Femur (tissue), 1 donor: Measurements from ENCODE around the gene CAMTA1.

Source experiments
- DNase-seq: peaks from one replicate; pipeline ENCODE4 v3.0.0-alpha.2; 2017

Gene CAMTA1, protein sequence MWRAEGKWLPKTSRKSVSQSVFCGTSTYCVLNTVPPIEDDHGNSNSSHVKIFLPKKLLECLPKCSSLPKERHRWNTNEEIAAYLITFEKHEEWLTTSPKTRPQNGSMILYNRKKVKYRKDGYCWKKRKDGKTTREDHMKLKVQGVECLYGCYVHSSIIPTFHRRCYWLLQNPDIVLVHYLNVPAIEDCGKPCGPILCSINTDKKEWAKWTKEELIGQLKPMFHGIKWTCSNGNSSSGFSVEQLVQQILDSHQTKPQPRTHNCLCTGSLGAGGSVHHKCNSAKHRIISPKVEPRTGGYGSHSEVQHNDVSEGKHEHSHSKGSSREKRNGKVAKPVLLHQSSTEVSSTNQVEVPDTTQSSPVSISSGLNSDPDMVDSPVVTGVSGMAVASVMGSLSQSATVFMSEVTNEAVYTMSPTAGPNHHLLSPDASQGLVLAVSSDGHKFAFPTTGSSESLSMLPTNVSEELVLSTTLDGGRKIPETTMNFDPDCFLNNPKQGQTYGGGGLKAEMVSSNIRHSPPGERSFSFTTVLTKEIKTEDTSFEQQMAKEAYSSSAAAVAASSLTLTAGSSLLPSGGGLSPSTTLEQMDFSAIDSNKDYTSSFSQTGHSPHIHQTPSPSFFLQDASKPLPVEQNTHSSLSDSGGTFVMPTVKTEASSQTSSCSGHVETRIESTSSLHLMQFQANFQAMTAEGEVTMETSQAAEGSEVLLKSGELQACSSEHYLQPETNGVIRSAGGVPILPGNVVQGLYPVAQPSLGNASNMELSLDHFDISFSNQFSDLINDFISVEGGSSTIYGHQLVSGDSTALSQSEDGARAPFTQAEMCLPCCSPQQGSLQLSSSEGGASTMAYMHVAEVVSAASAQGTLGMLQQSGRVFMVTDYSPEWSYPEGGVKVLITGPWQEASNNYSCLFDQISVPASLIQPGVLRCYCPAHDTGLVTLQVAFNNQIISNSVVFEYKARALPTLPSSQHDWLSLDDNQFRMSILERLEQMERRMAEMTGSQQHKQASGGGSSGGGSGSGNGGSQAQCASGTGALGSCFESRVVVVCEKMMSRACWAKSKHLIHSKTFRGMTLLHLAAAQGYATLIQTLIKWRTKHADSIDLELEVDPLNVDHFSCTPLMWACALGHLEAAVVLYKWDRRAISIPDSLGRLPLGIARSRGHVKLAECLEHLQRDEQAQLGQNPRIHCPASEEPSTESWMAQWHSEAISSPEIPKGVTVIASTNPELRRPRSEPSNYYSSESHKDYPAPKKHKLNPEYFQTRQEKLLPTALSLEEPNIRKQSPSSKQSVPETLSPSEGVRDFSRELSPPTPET (N-terminal part only)

DNA sequence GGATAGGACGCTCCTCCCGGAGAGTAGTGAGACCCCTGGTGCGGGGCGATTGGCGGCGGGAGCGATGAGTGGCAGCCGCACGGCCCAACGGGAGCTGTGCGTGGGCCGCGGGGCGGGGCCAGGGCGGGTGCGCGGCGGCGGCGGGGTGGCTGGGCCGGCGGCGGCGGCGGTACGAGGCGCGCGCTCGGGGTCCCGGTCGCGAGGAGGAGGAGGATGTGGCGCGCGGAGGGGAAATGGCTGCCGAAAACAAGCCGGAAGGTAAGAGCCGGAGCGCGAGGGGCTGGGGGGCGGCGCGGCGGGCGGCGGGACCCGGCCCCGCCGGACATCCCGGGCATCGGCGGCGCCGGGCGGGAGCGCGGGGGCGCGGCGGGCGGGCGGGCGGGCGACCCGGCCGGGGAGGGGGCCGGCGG lies at the start of gene CAMTA1:
TSS of gene CAMTA1 (plus strand) at position 137 of the 410 bp plus-strand sequence. CDS start at position 214, 77 bp downstream.
- no peak for DNase-seq

DNA sequence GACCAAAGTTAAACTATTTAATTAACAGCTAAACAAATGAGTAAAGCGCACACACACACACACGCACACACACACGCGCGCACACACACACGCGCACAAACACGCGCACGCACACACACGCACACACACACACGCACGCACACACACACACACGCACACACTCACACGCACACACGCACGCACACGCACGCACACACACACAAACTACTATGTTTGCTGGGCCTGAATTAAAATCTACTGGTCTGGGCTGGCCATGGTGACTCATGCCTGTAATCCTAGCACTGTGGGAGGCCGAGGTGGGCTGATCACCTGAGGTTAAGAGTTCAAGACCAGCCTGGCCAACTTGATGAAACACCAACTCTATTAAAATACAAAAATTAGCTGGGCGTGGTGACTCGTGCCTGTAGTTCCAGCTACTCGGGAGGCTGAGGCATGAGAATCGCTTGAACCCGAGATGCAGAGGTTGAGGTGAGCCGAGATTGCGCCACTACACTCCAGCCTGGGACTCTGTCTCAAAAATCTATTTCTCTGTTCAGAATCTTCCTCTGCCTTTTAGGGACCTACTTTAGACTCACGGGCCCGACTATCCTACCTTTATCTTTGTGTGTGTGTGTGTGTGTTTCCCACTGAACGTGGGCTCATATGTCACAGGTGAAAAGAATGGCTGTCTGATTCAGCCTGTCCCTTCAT lies 46.1 kb upstream of the CAMTA1 start:
- no peak for DNase-seq

DNA sequence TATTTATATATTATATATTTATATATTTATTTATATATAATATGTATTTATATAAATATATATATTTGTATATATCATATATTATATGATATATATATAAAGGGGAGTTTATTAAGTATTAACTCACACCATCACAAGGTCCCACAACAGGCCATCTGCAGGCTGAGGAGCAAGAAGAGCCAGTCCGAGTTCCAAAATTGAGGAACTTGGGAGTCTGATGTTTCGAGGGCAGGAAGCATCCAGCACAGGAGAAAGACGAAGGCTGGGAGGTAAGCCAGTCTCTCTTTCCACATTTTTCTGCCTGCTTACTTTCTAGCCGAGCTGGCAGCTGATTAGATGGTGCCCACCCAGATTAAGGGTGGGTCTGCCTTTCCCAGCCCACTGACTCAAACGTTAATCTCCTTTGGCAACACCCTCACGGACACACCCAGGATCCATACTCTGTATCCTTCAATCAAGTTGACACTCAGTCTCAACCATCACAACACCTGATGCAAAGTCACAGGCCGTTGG lies 42.5 kb upstream of the CAMTA1 start:
- peak; percentile 25 for DNase-seq

DNA sequence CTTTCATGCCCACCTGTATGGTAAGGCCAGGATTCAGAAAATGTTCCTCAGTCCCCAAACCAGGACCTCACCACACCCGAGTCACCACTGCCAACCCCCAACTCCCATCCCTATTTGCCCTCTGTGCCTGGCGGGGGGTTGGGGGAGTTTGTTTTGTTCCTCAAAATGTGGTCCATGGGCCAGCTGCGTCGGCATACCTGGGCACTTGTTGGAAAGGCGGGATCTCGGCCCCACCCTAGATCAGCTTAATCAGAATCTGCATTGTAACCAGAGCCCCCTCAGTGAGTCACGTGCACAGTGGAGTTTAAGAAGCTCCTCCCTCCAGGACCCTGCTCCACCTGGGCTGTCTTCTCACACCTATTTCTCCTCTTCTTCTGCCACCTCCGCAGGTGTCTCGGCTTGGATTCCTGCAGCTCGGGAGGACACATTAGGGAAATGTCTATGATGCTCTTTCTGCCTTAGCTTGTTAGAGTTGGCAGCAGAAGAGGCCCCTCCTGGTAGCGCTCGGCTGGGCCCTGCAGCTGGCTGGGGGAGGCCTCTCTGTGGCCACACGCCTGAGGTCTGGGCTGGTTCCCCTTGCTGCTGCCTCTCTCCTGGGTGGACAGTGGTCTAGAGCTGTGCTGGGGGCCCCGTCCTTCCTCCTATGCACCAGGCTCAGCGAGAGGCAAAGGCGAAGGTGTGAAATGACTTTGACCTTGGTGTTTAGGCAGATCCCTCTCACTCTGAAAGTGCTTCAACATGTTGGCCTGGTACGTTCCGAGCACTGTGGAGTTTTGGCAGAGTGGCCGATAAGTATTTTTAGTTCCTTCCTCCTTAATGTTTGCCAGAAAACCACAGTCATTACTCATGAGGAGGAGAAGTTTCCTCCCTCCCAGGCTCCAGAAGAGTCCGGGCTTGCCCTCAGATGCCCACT lies 41.8 kb upstream of the CAMTA1 start:
- peak; percentile 79 for DNase-seq

DNA sequence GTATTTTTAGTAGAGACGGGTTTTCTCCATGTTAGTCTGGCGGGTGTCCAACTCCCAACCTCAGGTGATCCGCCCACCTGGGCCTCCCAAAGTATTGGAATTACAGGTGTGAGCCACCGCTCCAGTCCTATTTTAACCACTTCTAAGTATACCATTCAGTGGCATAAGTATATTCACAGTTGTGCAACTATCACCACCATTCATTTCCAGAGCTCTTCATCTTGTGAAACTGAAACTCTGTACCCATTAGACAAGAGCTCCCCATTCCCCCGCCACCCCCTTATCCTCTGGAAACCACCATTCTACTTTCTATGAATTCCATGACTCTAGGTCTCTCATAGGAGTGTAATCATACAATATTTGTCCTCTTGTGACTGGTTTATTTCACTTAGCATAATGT lies 40.2 kb upstream of the CAMTA1 start:
- DNase-seq, result no peak

DNA sequence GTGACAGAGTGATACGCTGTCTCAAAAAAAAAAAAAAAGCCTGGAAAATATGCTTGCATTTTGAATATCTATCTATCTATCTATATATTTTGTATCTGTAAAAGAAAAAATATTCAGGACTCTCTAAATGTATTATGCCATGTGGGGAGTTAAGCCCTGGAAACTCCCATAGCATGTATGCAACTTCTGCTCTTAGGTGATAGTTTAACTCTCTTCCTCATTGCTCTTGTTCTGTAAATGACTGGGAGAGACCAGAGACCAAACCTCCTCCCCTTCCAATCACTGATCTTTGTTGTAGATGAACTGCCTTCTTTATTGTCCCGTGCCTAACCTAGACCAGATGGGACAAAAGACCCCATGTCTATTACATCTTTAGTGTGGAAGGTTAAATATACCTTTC lies 37.6 kb upstream of the CAMTA1 start:
- DNase-seq, result no peak

DNA sequence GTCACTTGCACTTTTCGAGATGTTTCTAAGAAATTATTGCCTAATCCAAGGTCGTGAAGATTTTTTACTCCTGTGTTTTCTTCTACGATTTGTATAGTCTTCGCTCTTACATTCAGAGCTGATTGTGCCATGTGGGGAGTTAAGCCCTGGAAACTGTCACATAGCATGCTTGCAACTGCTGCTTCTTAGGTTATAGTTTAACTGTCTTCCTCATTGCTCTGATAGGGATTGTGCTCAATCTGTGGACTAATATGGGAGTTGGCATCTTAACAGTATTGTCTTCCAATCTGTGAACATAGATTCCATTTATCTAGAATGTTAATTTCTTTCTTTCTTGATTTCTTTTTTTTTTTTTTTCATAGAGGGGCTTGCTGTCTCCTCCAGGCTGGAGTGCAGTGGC lies 34.8 kb upstream of the CAMTA1 start:
- DNase-seq, result no peak

DNA sequence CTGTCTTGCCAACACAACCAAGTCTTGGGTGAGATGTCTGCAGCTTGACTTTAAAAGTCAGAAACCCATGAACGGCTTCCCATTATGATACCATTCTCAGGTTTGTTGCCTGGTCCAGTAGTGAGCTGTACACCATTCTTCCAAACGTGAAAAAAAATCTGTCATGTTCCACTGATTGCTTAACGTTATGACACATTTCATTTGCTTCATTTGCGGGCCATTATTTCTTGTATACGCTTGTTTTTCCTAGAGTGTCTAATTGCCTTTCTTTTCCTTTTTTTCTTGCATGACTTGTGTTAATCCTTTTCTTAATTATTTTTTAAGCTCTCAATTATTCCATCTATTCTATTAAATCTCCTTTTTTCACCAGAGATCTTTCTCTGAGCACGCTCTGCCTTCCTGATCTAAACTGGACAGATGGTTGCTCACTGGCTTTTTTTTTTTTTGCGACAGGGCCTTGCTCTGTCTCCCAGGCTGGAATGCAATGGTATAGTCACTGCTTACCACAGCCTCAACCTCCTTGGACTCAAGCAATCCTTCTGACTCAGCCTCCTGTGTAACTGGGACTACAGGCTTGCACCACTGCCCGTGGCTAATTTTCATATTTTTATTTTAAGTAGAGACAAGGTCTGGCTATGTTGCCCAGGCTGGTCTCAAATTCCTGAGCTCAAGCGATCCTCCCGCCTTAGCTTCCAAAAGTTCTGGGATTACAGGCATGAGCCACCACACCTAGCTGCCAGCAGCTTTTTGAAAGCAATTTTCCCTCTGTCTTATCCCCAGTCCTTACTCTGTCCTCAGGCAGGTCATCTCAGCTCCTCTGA lies 31.7 kb upstream of the CAMTA1 start:
- no peak for DNase-seq

DNA sequence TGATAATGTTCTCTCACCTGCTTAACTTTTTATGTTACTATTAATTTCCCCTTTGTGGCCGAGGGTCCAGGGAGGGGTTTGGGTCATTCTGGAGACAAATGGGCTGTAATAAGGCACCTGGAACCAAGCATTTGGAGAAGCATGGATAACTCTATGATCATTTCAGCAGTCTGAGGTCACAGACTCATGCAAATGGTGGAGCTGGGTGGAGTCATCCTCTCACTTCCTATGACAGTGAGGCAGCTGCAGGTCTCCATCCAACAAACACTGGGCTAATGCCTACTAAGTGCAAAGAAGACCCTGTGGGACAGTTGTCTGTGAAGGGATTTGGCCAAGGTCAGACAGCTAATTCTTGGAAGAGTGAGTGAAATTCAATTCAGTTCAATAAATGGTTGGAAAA lies 28.8 kb upstream of the CAMTA1 start:
- no peak for DNase-seq

DNA sequence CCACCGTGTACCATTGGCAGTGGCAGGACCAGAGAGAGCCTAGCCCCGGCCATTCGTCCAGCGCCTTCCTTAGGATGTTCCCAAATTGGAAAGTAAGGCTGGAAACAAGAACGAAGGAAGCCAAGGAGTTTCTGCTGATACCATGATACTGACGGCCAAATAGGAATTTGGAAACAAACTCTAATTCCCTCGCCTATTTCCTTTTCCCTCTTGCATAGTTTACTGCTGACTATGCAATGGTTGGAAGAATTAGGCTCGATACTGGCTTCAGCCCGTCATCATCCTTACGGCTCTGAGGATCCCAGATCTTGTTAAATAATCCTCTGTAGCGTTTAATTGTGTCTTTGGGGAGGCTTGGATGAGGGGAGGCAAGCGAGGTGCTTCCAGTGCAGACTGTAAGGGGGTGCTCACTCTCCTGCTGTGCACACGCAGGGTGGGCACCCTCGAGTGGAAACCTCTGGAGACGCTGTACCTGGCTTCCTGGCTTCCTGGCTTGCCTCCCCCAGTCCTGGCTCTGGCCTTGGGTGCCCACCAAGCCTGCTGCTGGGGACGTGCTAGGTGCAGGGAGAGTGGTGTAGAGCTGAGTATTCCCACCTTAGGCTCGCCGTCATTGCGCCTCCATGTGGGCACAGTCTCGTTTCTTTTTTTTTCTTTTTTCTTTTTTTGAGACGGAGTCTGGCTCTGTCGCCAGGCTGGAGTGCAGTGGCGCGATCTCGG lies 27.4 kb upstream of the CAMTA1 start:
- no peak for DNase-seq

DNA sequence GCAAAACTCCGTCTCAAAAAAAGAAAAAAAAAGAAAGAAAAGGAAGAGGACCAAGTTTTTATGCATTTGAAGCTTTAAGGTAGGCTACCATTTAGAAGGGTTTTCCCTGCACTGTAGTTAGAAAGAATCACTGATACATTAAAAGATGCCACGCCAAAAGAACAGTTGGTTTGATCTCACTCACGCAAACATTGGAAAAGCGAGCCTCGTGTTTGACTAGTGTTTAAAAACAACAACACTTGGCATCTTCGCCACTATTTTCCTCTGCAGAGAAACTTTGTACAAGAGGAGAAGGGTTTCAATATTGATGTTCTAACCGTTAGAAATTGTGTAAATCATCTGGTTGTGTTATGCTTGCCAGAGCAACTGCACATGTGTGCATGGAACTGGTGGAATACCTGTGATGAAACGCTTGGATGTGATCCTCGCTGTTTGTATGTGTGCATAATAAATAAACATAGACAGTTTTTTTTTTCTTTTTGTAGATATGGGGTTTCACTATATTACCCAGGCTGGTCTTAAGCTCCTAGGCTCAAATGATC lies 24.0 kb upstream of the CAMTA1 start:
- DNase-seq, result no peak

DNA sequence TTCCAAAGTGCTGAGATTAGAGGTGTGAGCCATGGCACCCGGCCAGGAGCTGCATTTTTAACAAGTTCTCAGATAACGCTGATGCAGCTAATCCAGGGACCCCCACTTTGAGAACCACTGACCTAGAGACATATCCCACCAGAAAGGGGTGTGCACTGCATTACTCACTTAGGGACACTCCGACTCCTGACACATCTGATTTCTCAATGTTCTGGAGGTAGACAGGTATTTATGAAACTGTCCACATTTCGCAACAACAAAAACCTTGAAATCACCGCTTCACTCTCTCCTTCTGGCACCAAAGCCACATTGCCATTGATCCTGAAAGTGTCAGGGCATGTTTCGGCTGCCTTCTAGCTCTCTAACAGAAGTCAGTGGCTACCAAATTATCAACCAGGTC lies 23.2 kb upstream of the CAMTA1 start:
- no peak for DNase-seq

DNA sequence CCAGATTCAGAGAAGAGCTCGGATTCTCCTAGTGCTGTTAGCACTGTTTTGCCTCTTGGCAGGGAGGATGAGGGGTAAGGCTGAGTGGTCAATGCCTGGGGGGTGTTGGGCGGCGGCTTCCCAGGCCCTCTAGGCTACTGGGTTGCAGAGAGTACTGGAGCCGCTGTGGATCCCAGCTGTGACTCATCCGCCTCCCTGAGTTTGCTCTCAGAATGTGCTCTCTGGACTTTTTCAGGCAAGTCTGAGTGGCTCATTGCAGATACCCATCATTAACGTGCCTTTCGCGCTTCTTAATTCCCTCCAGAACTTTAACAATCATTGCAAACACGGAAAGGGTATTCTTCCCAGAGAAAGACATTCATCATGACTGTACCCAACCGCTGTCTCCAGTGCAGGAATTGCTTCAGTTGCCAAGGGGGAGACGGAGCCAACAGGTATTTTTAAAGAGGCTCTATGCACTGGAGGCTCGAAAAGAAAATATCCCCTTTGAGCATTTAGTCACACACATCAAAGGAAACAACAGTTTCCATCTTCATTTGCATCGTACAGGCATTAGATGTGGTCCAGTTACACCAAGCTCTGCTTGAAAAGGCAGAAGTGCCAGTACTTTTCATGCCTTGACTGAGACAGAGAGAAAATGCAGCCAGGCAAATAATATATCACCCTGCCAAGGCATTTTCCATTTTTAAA lies 14.4 kb upstream of the CAMTA1 start:
- no peak for DNase-seq

DNA sequence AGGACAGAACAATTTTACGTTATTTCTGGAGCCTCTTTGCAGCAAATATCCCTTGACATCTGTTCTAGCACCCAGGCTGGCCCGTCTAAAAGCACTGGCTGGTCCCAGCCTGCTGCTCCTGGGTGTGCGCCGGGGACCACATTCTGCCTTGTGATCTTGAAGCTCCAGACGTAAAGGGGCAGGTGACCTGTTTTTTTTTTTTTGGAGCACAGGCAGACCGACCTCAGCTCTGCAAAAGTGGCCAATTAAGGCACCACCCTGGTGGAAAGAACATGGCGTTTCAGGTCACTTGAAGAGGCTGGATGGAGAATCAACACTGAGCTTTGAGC lies 13.8 kb upstream of the CAMTA1 start:
- no peak for DNase-seq

DNA sequence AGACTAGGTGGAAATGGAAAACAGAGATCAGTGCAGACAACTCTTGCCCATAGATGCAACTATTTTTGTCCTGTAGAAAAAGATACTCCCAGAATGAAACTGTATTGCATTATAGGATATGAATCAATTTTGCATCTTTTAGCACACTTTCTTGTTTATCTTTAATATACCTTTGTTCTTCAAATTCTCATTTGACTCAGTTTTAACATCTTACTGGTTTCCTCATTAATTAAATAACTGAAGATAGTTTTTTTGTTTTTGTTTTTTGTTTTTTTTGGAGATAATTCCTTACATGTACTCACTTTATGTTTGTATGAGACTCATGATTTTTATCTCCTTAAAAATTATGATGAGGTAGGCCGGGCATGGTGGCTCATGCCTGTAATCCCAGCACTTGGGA lies 10.9 kb upstream of the CAMTA1 start:
- DNase-seq, result no peak

DNA sequence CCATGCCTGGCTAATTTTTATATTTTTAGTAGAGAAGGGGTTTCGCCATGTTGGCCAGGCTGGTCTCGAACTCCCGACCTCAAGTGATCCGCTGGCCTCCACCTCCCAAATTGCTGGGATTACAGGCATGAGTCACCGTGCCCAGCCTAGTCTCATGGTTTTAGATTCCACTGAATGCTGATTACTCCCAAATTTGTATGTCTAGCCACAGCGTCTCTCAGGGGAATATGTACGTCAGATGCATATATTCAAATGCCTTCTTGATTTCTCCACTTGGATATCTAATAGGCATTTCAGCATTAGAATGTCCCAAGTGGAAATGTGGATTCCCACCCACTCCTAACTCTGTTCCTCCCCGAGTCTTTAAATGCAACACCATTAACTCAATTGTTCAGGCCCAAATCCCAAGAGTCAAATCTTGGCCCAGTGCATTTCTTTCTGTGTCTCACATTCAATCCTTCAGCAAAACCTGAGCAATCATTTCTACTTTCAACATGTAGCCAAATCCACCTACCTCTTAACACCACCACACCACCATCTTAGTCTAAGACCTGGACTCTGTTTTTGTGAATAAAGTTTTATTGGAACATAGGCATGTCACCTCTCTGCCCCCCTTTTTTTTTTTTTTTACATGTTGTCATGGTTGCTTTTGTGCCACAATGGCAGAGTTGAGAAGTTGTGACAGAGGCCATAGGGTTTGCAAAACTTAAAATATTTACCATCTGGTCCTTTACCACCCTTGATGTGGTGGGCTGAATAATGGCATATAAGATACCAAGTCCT lies 9.8 kb upstream of the CAMTA1 start:
- no peak for DNase-seq

DNA sequence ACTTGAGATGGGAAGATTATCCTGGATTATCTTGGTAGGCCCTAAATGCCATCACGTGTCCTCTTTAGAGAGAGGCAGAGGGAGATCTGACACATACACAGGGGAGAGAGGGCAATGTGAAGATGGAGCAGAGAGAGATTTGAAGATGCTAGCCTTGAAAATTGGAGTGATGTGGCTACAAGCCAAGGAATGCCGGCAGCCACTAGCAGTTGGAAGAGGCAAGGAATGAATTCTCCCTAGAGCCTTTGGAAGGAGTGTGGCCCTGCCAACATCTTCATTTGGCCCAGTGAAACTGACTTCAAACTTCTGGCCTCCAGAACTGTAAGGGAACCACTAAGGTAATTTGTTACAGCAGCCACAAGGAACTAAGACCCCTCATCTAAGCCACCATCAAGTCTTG lies 8.9 kb upstream of the CAMTA1 start:
- no peak for DNase-seq

DNA sequence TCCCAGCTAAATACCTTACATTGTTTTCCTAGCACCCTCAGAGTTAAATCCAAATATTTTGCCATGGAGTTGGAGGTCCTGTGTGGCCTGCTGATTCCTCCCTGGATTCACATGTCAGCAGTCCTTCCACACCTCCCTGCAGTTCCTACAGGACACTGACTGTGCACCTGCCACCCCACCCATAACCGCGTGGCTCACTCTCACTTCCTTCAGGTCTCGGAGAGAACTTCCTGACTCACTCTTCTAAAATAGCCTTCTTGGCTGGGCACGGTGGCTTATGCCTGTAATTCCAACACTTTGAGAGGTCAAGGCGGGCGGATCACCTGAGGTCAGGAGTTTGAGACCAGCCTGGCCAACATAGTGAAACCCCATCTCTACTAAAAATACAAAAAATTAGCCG lies 8.4 kb upstream of the CAMTA1 start:
- DNase-seq, result no peak
